ENCODE data around the gene SLC41A2.
A peak's percentile ranks its signal among the peaks of the same experiment; 100 is the strongest.
"Not testable (repeated sequence)": the region's sequence is repeated elsewhere in the genome, so short reads cannot be mapped to it uniquely, and the experiment has no call there.

Gene SLC41A2, protein sequence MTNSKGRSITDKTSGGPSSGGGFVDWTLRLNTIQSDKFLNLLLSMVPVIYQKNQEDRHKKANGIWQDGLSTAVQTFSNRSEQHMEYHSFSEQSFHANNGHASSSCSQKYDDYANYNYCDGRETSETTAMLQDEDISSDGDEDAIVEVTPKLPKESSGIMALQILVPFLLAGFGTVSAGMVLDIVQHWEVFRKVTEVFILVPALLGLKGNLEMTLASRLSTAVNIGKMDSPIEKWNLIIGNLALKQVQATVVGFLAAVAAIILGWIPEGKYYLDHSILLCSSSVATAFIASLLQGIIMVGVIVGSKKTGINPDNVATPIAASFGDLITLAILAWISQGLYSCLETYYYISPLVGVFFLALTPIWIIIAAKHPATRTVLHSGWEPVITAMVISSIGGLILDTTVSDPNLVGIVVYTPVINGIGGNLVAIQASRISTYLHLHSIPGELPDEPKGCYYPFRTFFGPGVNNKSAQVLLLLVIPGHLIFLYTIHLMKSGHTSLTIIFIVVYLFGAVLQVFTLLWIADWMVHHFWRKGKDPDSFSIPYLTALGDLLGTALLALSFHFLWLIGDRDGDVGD

GRCh38 chr12:104958001-104958804 lies at the start of gene SLC41A2:
TSS of gene SLC41A2 (minus strand) at chr12:104958290. CDS start at chr12:104928527, 29,763 bp downstream.
- peak; percentile 80 for DNase-seq

- DNase-seq = no peak
Measured at GRCh38 chr12:105001476-105001875, 43.4 kb upstream of the SLC41A2 start.

DNA sequence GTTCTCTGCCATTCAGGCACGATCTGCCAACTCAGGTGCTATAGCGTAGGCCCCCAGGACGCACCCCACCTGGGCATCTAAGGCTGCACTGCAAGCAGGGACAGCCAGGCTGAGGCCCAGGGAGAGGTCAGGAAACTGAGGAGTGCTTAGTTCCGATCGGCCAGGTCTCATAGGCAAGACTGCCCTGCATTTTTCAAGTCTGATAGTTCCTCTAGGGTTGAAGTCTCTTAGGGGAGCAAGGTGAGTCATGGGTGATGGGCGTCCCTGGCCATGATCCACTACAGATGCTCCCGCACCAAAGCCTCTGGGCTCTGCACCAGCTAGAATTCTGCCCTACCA lies 41.2 kb upstream of the SLC41A2 start:
- no peak for DNase-seq

DNA sequence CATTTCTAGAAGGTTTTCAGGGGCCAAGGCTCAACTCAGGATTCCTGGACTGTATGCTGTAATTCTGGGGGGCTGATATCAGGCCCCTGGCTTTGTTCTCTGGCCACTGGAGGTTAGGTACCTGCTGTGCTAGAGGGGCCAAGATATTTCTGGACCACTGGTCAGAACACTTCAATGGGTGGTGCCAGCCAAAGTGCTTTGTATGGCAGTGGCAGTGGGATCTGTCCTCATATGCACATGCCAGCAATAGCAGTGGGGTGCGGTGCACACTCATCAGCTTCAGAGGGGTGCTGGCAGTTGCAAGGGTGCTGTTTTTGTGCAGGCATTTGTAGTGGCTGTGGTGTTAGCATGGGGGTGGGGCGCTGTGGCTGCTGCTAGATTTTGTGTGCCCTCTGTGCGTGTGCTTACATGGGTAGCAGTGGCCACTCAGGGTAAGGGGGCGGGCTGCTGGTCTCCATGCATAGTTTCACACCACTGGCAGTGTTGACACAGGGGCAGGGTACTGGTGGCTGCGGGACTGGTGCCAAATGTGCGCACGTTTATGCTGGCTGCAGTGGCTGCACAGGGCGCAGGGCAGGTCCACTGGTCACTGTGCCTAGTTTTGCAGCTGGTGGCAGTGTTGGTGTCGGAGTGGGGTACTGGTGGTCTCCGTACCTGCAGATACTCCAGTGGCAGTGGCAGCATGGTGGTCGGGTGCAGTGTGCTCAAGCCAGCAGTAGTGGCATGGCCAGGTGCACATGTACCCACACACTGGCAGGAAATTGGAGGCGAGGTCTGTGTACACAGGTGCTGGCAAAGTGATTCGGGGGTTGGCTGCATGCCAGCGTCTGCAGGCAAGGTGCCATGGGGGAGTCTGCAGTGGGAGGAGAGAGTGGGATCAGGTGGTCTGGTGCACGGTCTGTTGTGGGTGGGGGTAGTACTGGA lies 40.6 kb upstream of the SLC41A2 start:
- no peak for DNase-seq

DNA sequence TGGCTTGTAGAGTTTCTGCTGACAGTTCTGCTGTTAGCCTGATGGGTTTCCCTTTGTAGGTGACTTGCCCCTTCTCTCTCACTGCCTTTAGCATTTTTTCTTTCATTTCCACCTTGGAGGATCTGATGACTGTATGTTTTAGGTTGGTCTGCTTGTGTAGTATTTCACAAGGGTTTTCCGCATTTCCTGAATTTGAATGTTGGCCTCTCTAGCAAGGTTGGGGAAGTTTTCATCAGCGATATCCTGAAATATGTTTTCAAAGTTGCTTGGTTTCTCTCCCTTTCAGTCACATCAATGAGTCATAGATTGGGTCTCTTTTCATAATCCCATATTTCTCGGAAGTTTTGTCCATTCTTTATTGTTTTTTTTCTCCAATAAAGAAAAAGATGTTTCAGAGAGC lies 39.5 kb upstream of the SLC41A2 start:
- DNase-seq = no peak

DNA sequence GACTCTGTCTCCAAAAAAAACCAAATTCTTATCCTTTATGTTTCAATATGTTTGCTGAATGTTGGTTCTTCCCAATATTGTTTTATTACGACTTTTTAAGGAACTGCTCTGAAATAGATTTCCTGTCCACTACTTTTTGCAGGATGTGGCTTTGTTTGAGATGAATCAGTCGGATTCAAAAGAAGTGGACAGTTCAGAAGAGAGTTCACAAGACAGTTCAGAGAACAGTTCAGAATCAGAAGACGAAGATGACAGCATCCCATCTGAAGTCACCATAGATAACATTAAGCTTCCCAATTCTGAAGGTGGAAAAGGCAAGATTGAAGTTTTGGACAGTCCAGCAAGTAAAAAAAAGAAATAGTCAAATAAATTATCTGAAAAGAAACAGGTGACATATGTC lies 36.2 kb upstream of the SLC41A2 start:
- no peak for DNase-seq

GRCh38 chr12:104991565-104992128 lies 33.6 kb upstream of the SLC41A2 start:
- no peak for DNase-seq

GRCh38 chr12:104990950-104991349 lies 32.9 kb upstream of the SLC41A2 start:
- no peak for DNase-seq

DNA sequence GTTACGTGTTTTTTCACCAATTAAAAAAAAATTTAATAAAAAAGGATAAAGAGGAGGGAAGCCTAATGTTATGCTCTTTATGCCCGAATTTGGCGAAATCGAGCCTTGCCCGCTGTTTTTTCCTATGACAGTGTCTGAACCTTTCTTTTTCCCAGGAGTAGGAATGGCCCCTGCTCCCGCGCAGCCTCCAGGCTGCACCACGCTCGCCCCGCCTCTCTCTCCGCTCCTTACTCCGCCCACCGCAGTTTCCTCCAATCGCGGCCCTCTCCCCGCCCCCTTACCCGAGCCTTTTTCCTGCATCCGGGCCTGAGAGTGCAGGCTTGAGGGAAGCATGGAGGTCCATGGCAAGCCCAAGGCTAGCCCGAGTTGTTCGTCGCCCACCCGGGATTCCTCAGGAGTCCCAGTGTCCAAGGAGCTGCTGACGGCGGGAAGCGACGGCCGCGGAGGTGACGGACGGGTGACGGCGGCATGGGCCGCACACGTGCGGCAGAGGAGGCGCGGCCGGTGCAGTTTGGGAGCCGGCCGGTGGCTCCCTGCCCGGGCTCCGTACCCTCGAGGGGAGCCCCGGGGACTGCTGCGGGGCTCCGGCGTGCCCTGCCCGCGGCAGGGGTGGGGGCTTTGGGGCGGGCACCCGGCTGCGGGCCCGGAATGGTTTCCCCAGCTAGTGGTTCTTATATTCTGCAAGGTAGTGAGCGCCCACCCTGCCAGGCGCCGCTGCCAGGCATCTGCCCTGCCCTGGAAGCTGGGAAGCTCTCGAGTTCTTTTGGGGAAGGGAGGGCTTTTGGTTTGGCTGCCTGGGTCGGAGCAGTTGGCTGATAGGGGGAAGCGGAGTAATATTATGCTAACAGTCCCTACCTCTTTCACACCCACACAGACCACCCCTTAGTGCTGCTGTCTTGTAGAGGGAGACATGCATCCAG lies 28.2 kb upstream of the SLC41A2 start, which contains the start of gene NOPCHAP1:
Gene NOPCHAP1 (plus strand): TSS at position 295 of the 920 bp plus-strand sequence. CDS start 37 bp downstream, at position 332.
- peak; percentile 87 for DNase-seq

DNA sequence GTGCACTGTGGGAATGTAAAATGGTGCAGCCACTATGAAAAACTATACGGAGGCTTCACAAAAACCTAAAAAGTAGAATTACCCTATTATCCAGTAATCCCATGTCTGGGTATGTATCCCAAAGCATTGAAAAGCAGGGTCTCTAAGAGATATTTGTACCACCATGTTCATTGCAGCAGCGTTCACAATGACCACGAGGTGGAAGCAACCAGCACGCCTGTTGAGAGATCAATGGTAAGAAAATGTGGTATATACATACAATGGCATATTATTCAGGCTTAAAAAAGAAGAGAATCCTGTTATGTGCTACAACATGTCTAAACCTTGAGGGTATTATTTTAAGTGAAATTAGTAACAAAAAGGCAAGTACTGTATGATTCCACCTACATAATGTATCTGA lies 27.1 kb upstream of the SLC41A2 start:
- DNase-seq = no peak

DNA sequence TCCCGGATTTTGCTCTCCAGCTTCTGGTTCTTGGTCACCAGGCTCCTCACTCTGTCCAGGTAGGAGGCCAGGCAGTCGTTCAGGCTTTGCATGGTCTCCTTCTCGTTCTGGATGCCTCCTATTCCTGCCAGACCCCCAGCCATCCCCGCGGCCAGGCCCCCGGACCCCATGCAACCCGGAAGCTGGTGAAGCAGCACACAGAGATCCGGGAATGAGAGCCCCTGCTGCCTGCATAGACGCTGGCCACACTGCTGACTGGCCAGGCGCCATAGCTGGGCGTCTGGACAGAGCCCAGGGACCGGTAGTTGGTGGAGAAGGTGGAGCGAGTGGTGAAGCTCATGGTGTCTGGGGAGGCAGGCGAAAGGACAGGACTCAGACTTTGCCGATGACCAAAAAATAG lies 19.6 kb upstream of the SLC41A2 start:
- not testable (repeated sequence) for DNase-seq

- DNase-seq = no peak
Measured at GRCh38 chr12:104976703-104977102, 18.6 kb upstream of the SLC41A2 start.

- no peak for DNase-seq
Measured at GRCh38 chr12:104975587-104976343, 17.7 kb upstream of the SLC41A2 start.

DNA sequence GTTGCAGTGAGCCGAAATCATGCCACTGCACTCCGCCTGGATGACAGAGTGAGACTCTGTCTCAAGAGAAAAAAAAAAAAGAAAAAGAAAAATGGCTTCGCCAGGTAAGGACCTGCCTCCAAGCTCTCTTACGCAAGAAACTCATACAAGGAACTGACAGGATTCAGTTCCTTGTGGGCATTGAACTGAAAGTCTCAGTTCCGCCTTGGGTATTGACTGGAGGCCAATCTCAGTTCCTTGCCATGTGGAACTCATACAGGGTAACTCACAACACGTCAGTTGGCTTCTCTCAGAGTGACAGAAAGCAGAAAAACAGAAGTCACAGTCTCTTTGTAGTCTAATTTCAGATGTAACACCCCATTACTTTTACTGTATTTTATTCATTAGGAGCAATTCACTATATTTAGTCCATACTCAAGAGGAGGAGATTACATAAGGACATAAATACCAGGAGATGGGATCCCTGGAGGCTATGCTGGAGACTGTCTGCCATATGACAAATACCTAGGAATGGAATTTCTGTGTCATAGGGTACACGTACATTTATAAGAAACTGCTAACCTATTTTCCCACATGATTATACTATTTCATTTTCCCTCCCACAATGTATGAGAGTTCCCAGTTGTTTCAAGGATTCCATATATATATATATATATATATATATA lies 16.7 kb upstream of the SLC41A2 start:
- DNase-seq = no peak

DNA sequence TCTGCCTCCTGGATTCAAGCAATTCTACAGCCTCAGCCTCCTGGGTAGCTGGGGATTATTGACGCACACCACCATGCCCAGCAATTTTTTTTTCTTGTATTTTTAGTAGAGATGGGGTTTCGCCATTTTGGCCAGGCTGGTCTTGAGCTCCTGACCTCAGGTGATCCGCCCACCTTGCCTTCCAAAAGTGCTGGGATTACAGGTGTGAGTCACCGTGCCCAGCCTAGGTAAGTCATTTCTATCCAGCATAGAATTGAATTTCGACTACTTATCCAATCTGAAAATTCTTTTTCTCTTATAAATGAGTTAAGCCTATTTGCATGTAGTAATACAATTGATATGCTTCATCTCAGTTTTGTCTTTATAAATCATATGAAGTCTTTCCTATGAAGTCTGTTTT lies 15.2 kb upstream of the SLC41A2 start:
- no peak for DNase-seq

GRCh38 chr12:104971306-104971705 lies 13.2 kb upstream of the SLC41A2 start:
- no peak for DNase-seq

GRCh38 chr12:104969343-104969742 lies 11.3 kb upstream of the SLC41A2 start:
- DNase-seq = no peak

- no peak for DNase-seq
Measured at GRCh38 chr12:104966677-104967076, 8.6 kb upstream of the SLC41A2 start.

DNA sequence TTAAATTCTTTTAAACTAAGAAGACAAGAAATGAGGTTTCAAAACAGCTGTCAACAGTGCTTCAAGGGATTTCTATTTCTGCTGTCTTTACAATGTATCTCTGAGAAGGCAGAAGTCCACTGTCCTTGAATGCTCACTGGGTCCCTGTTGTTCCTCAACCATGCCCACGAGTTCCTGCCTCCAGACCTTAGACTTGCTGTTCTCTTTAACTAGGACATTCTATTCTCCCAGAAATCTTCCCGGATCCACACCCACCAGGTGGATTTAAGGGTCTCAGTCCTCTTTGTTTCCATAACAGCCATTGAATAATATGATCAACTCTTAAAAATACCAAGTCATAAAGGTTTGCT lies 6.7 kb upstream of the SLC41A2 start:
- no peak for DNase-seq
